ENCODE results near the gene CSHL1.

The CSHL1 gene

GRCh38 chr17:63944736-63945499, 33.9 kb upstream of the CSHL1 start:
- no peak for TF ChIP-seq CTCF (conservative IDR thresholded peaks at IDR 0.05; ENCODE audit: low read length)
- no peak for DNase-seq (ENCODE audit: low read depth)
- no peak overlapping the region for H3K4me3 ChIP-seq (ENCODE audit: low read length)

DNA sequence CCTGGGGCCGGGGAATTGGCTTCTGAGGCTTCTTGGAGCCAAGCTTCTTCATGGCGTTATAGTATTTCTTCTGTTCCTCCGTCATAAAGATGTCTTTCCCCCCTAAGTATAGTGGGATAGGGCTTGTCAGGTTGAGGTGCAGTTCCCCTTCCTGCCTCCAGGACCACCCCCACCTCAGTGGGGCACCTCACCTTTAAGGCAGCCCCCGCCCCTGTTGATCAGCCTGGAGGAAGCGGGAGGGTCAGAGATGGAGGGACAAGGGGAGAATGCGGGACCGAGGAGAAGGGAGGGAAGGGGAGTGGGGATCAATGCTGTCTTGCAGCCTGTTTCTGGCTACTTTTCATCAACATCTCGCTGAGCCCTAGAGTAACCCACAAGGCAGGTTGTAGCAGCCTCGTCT, 32.7 kb upstream of the CSHL1 start:
- no peak for DNase-seq (ENCODE audit: low read depth)
- 0 out of 2 replicates have a peak, but pooled peaks have one; percentile 5 for TF ChIP-seq CTCF (conservative IDR thresholded peaks at IDR 0.05; ENCODE audit: low read length)
- no peak overlapping the region for H3K4me3 ChIP-seq (ENCODE audit: low read length)

GRCh38 chr17:63942309-63942985, 31.4 kb upstream of the CSHL1 start:
- TF ChIP-seq CTCF (conservative IDR thresholded peaks at IDR 0.05; ENCODE audit: low read length) = no peak
- no peak overlapping the region for H3K4me3 ChIP-seq (ENCODE audit: low read length)
- no peak for DNase-seq (ENCODE audit: low read depth)

- TF ChIP-seq CTCF (conservative IDR thresholded peaks at IDR 0.05; ENCODE audit: low read length) = no peak
- no peak overlapping the region for H3K4me3 ChIP-seq (ENCODE audit: low read length)
- DNase-seq (ENCODE audit: low read depth) = no peak
Observed at GRCh38 chr17:63941751-63942150, 30.7 kb upstream of the CSHL1 start.

- no peak overlapping the region for H3K4me3 ChIP-seq (ENCODE audit: low read length)
- TF ChIP-seq CTCF (conservative IDR thresholded peaks at IDR 0.05; ENCODE audit: low read length) = no peak
- DNase-seq (ENCODE audit: low read depth) = no peak
Observed at GRCh38 chr17:63941162-63941561, 30.1 kb upstream of the CSHL1 start.

- no peak overlapping the region for H3K4me3 ChIP-seq (ENCODE audit: low read length)
- no peak for TF ChIP-seq CTCF (conservative IDR thresholded peaks at IDR 0.05; ENCODE audit: low read length)
- DNase-seq (ENCODE audit: low read depth) = no peak
Observed at GRCh38 chr17:63940584-63940983, 29.5 kb upstream of the CSHL1 start.

DNA sequence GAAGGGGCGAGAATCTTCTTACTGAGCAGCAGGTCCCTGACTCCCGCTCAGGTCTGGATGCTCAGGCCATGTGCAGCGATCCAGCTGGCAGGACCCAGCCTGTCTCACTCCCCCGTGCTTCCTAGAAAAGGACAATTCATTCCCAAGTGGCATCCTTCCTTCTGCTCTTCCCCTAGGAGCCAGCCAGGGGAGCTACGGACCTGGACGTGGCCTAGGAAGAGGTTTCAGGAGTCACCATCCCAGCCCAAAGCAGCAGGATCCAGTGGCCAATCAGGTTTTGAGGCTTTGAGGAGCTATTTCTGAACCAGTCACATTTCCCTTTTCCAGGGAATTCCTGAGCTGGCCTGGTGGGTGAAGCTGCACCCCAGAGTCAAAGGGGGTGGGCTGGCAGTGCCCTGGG, 28.8 kb upstream of the CSHL1 start:
- no peak for DNase-seq (ENCODE audit: low read depth)
- no peak for TF ChIP-seq CTCF (conservative IDR thresholded peaks at IDR 0.05; ENCODE audit: low read length)
- H3K4me3 ChIP-seq (ENCODE audit: low read length) = no peak overlapping the region
